IMR-90 (cell line): ENCODE results near the gene PRSS53. TPM values are rescaled to one million over a fixed set of nuclear protein-coding genes. Genes with fewer than 3 reads are reported as not detected.

Source experiments
- ATAC-seq: fragments of 200-7000 bp; cut with Tn5 transposase; 2 replicates; pipeline ENCODE4 v1.9.1; 2020; ENCODE audit warnings: low read depth, mild to moderate bottlenecking, moderate library complexity
- BruUV-seq: library from RNA; stranded (reverse); fragments of 400-500 nt; replicated peaks from 2 replicates; lab custom pipeline; 2021; lab: Mats Ljungman, UMichigan
- CTCF ChIA-PET: fragments of 300-600 bp; formaldehyde crosslinking; extraction: SDS; loops from one replicate; lab custom pipeline; 2021; ENCODE audit warnings: antibody characterized with exemption; lab: Yijun Ruan, JAX
- POLR2A ChIA-PET: fragments of 300-600 bp; sonication (Branson Sonifier 250); formaldehyde crosslinking; loops from one replicate; lab custom pipeline; 2022; ENCODE audit warnings: antibody characterized with exemption; ENCODE audit not compliant: unreplicated experiment; lab: Charles Lee
- DNase-seq: peaks from one replicate; pipeline ENCODE4 v3.0.0; 2013
- H2AFZ ChIP-seq: replicated peaks from 2 replicates; pipeline ENCODE3; 2013; ENCODE audit warnings: low read length, mild to moderate bottlenecking; ENCODE audit not compliant: poor library complexity
- H2AK5ac ChIP-seq: 2 replicates; pipeline ENCODE4 v1.6.1; 2013; ENCODE audit warnings: low read depth, low read length, inconsistent platforms
- H2AK9ac ChIP-seq: replicated peaks from 2 replicates; pipeline ENCODE3; 2013; ENCODE audit warnings: mild to moderate bottlenecking, low read depth, low read length, moderate library complexity; ENCODE audit not compliant: poor library complexity
- H2BK120ac ChIP-seq: 2 replicates; pipeline ENCODE4 v1.6.1; 2013; ENCODE audit warnings: low read depth, low read length, inconsistent platforms
- H2BK15ac ChIP-seq: 3 replicates; pipeline ENCODE4 v1.6.1; 2013; ENCODE audit warnings: low read depth, low read length, inconsistent platforms
- H2BK20ac ChIP-seq: 2 replicates; pipeline ENCODE4 v1.6.1; 2013; ENCODE audit warnings: low read depth, mild to moderate bottlenecking, inconsistent platforms, low read length, moderate library complexity
- H2BK5ac ChIP-seq: 2 replicates; pipeline ENCODE4 v1.6.1; 2013; ENCODE audit warnings: mild to moderate bottlenecking, low read depth, low read length, inconsistent platforms; ENCODE audit not compliant: poor library complexity, severe bottlenecking
- H3K14ac ChIP-seq: replicated peaks from 2 replicates; pipeline ENCODE4 v1.6.1; 2013; ENCODE audit warnings: low read depth, low read length, inconsistent platforms
- H3K18ac ChIP-seq: 2 replicates; pipeline ENCODE4 v1.6.1; 2013; ENCODE audit warnings: low read depth, low read length, control low read depth
- H3K23ac ChIP-seq: 2 replicates; pipeline ENCODE4 v1.6.1; 2013; ENCODE audit warnings: low read depth, low read length, inconsistent platforms
- H3K27ac ChIP-seq: 2 replicates; pipeline ENCODE4 v1.5.1; 2013; ENCODE audit warnings: mild to moderate bottlenecking, control low read depth, low read length; ENCODE audit not compliant: insufficient read depth
- H3K27me3 ChIP-seq: 2 replicates; pipeline ENCODE4 v1.6.1; 2013; ENCODE audit warnings: low read length; ENCODE audit not compliant: control insufficient read depth, insufficient read depth
- H3K36me3 ChIP-seq: 2 replicates; pipeline ENCODE4 v1.6.1; 2013; ENCODE audit warnings: low read length, mixed read lengths; ENCODE audit not compliant: control insufficient read depth, insufficient read depth
- H3K4ac ChIP-seq: 2 replicates; pipeline ENCODE4 v1.6.1; 2013; ENCODE audit warnings: low read depth, low read length, inconsistent platforms
- H3K4me1 ChIP-seq: 2 replicates; pipeline ENCODE4 v1.6.1; 2013; ENCODE audit warnings: low read length, mixed read lengths; ENCODE audit not compliant: control insufficient read depth, insufficient read depth
- H3K4me2 ChIP-seq: 2 replicates; pipeline ENCODE4 v1.6.1; 2013; ENCODE audit warnings: low read depth, mild to moderate bottlenecking, control low read depth, low read length, moderate library complexity
- H3K4me3 ChIP-seq: 2 replicates; pipeline ENCODE4 v1.5.1; 2013; ENCODE audit warnings: low read depth, mild to moderate bottlenecking, control low read depth, low read length, moderate library complexity; ENCODE audit not compliant: insufficient read depth
- H3K56ac ChIP-seq: 2 replicates; pipeline ENCODE4 v1.6.1; 2013; ENCODE audit warnings: low read length, inconsistent platforms; ENCODE audit not compliant: insufficient read depth; ENCODE audit errors: extremely low read depth
- H3K79me1 ChIP-seq, 2 experiments: 2 replicates each; pipeline ENCODE4 v1.6.1; 2013; ENCODE audit warnings: low read length in 2 of 2, inconsistent platforms in 1 of 2, low read depth in 1 of 2
- H3K9ac ChIP-seq: 2 replicates; pipeline ENCODE4 v1.6.1; 2013; ENCODE audit warnings: low read depth, low read length, control low read depth
- H3K9me1 ChIP-seq: 2 replicates; pipeline ENCODE4 v1.6.1; 2013; ENCODE audit warnings: low read length, inconsistent platforms; ENCODE audit not compliant: insufficient read depth
- H3K9me3 ChIP-seq: 2 replicates; pipeline ENCODE4 v1.6.1; 2013; ENCODE audit warnings: low read length; ENCODE audit not compliant: control insufficient read depth, insufficient read depth
- H4K20me1 ChIP-seq: 2 replicates; pipeline ENCODE4 v1.6.1; 2013; ENCODE audit warnings: low read length, inconsistent platforms; ENCODE audit not compliant: insufficient read depth
- H4K5ac ChIP-seq: 2 replicates; pipeline ENCODE4 v1.6.1; 2013; ENCODE audit warnings: mild to moderate bottlenecking, low read depth, low read length, control low read depth
- H4K8ac ChIP-seq, 2 experiments: 2 replicates each; pipeline ENCODE4 v1.6.1; 2013; ENCODE audit warnings: low read depth in 2 of 2, low read length in 2 of 2, control low read depth in 1 of 2, inconsistent platforms in 1 of 2
- H4K91ac ChIP-seq: 2 replicates; pipeline ENCODE4 v1.6.1; 2013; ENCODE audit warnings: low read depth, low read length, inconsistent platforms; ENCODE audit not compliant: insufficient read depth
- BHLHE40 ChIP-seq: fragments of 150-350 bp; IDR thresholded peaks from 2 replicates; pipeline ENCODE4 v1.6.1; 2016; ENCODE audit warnings: mild to moderate bottlenecking, low read depth, low read length
- CEBPB ChIP-seq: IDR thresholded peaks from 2 replicates; pipeline ENCODE4 v1.6.1; 2012; ENCODE audit warnings: low read depth, low read length, improper control_type of control experiment
- CHD1 ChIP-seq: IDR thresholded peaks from 2 replicates; pipeline ENCODE4 v1.6.1; 2012; ENCODE audit warnings: low read depth, low read length, improper control_type of control experiment
- CTCF ChIP-seq: conservative IDR thresholded peaks from 2 replicates; pipeline ENCODE4 v1.5.1; 2012; ENCODE audit warnings: mild to moderate bottlenecking, low read depth, low read length, improper control_type of control experiment
- ELK1 ChIP-seq: fragments of 150-350 bp; IDR thresholded peaks from 2 replicates; pipeline ENCODE4 v1.6.1; 2016; ENCODE audit warnings: low read depth, mild to moderate bottlenecking, low read length, moderate library complexity, borderline replicate concordance
- FOS ChIP-seq: fragments of 150-350 bp; IDR thresholded peaks from 2 replicates; pipeline ENCODE4 v1.6.1; 2016; ENCODE audit warnings: low read depth, low read length
- MAFK ChIP-seq: IDR thresholded peaks from 2 replicates; pipeline ENCODE4 v1.6.1; 2012; ENCODE audit warnings: low read depth, low read length, improper control_type of control experiment
- MAZ ChIP-seq: IDR thresholded peaks from 2 replicates; pipeline ENCODE4 v1.6.1; 2012; ENCODE audit warnings: low read depth, mild to moderate bottlenecking, low read length, improper control_type of control experiment, moderate library complexity, borderline replicate concordance
- MXI1 ChIP-seq: IDR thresholded peaks from 2 replicates; pipeline ENCODE4 v1.6.1; 2012; ENCODE audit warnings: low read depth, mild to moderate bottlenecking, low read length, moderate library complexity, borderline replicate concordance
- NFE2L2 ChIP-seq: fragments of 150-350 bp; IDR thresholded peaks from 2 replicates; pipeline ENCODE4 v1.6.1; 2016; ENCODE audit warnings: low read depth, mild to moderate bottlenecking, low read length
- POLR2A ChIP-seq: IDR thresholded peaks from 2 replicates; pipeline ENCODE4 v1.6.1; 2012; ENCODE audit warnings: mild to moderate bottlenecking, low read depth, low read length
- RAD21 ChIP-seq: IDR thresholded peaks from 2 replicates; pipeline ENCODE4 v1.6.1; 2012; ENCODE audit warnings: low read length, improper control_type of control experiment
- RCOR1 ChIP-seq: IDR thresholded peaks from 2 replicates; pipeline ENCODE4 v1.6.1; 2012; ENCODE audit warnings: mild to moderate bottlenecking, low read length, improper control_type of control experiment; ENCODE audit not compliant: insufficient replicate concordance
- RFX5 ChIP-seq: IDR thresholded peaks from 2 replicates; pipeline ENCODE4 v1.8.0; 2012; ENCODE audit warnings: low read depth, mild to moderate bottlenecking, low read length, moderate library complexity
- SMC3 ChIP-seq: fragments of 150-350 bp; IDR thresholded peaks from 2 replicates; pipeline ENCODE4 v1.6.1; 2016; ENCODE audit warnings: low read depth, mild to moderate bottlenecking, antibody characterized with exemption, low read length, moderate library complexity
- USF2 ChIP-seq: fragments of 150-350 bp; IDR thresholded peaks from 2 replicates; pipeline ENCODE4 v1.6.1; 2017; ENCODE audit warnings: mild to moderate bottlenecking, antibody characterized with exemption, low read length, low read depth
- WGBS, 2 experiments: methylation state at CpG; one replicate each; pipeline versions ENCODE4 v1.1.5 to v1.1.7; 2013; ENCODE audit warnings: missing lambda C conversion rate in 2 of 2; ENCODE audit not compliant: insufficient read length in 1 of 2; ENCODE audit errors: extremely low coverage in 2 of 2; 5-methylcytosine and 5-hydroxymethylcytosine counted together
- dilution Hi-C: fragments of 300-500 bp; cut with HindIII; formaldehyde crosslinking; loops from one replicate; pipeline ENCODE4 v1.14.3; 2018; ENCODE audit warnings: low sequenced_read_pairs; ENCODE audit not compliant: unreplicated experiment
- in situ Hi-C: fragments of 300-500 bp; cut with MboI; formaldehyde crosslinking; loops from 3 replicates; pipeline ENCODE4 v1.14.3; 2019; ENCODE audit warnings: low sequenced_read_pairs, inconsistent platforms, mixed read lengths
- intact Hi-C: fragments of 100-400 bp; cut with micrococcal nuclease; formaldehyde crosslinking; loops from 2 replicates; pipeline ENCODE4 v1.10.0; 2022
- polyA plus RNA-seq, 3 experiments: library from polyadenylated mRNA; depleted of rRNA; stranded (reverse); fragments of >200 nt; gene quantifications; 2 replicates each; pipeline ENCODE4 v1.2.3, GENCODE V29; 2012; ENCODE audit warnings: low replicate concordance in 1 of 3
- total RNA-seq: library from RNA; depleted of rRNA; stranded (reverse); fragments of >200 nt; gene quantifications from 2 replicates; pipeline ENCODE4 v1.2.3, GENCODE V29; 2012

The PRSS53 gene
- total and polyA plus RNA-seq, 2 of the 4 experiments (the other 2 are of a cell fraction): 0.72 to 5.9 TPM

- Histone ChIP-seq H3K9me1 (peaks cover 11% of the 10 kb centered on the region; the same call in 1 of the 2 replicates), H3K79me1 (peaks cover 22 to 52% of the 10 kb centered on the region in 2 experiments), H3K27me3 (no peaks in the 10 kb centered on the region), H3K4ac (no peak overlapping the region), H3K9ac (no peak overlapping the region), H3K27ac (no peak overlapping the region), H4K20me1 (no peaks in the 10 kb centered on the region; the same call in 1 of the 2 replicates), H3K4me3 (no peak overlapping the region), H3K23ac (no peak overlapping the region), H3K9me3 (no peaks in the 10 kb centered on the region), H2AFZ (no peak overlapping the region), H3K4me1 (peaks cover 2% of the 10 kb centered on the region; the same call in 1 of the 2 replicates), H4K5ac (no peak overlapping the region), H2AK5ac (no peak overlapping the region), H3K14ac (no peak overlapping the region), H3K4me2 (no peak overlapping the region), H4K8ac (no peak overlapping the region), H4K91ac (no peak overlapping the region), H2BK5ac (no peak overlapping the region), H3K36me3 (peaks cover 40% of the 10 kb centered on the region), H2BK20ac (no peak overlapping the region), H3K18ac (no peak overlapping the region), H3K56ac (no peak overlapping the region), H2BK120ac (no peak overlapping the region), H2BK15ac (no peak overlapping the region), H2AK9ac (no peak overlapping the region)
- no TSS peak for BruUV-seq
- TF ChIP-seq MXI1 (no peak), CHD1 (no peak), RFX5 (no peak), RCOR1 (no peak), FOS (no peak), NFE2L2 (no peak), CTCF (no peak), USF2 (no peak), SMC3 (no peak), CEBPB (no peak), MAFK (no peak), POLR2A (no peak), BHLHE40 (no peak), ELK1 (no peak), MAZ (no peak), RAD21 (no peak)
- in situ Hi-C loops: no loop called here
- ATAC-seq (no peak), DNase-seq (no peak)
- WGBS, 2 experiments: 100% methylated on average over 2 of the region's 2 CpGs; no CpG with 5 or more reads in 1 of the 2 experiments
- CTCF ChIA-PET: no interaction called here
- dilution Hi-C loops: no loop called here
- POLR2A ChIA-PET: no interaction called here
- intact Hi-C loops: no loop called here
These were observed 24.0 kb upstream of the PRSS53 start for GRCh38 chr16:31112711-31113110.
